Subcutaneous adipose tissue (tissue), 4 donors: Measurements from ENCODE around the gene IGF2BP2. TPM values are rescaled to one million over a fixed set of nuclear protein-coding genes. Genes with fewer than 3 reads are reported as not detected.

Experiments
- total RNA-seq, 4 donors: library from RNA; depleted of rRNA; stranded (reverse); fragments of >200 nt; gene quantifications; one replicate each; pipeline ENCODE4 v1.1.0, GENCODE V29; 2016
- TF ChIP-seq, protein P1 (sequence below): fragments of 450-650 bp; IDR thresholded peaks from one replicate; pipeline ENCODE4 v1.5.1; 2016; ENCODE audit warnings: low read depth, mild to moderate bottlenecking, control low read depth, antibody characterized with exemption, moderate library complexity

Gene IGF2BP2
- total RNA-seq, 4 donors from 2014 or later = 11.3 to 30.0 (median 26.9) TPM

DNA sequence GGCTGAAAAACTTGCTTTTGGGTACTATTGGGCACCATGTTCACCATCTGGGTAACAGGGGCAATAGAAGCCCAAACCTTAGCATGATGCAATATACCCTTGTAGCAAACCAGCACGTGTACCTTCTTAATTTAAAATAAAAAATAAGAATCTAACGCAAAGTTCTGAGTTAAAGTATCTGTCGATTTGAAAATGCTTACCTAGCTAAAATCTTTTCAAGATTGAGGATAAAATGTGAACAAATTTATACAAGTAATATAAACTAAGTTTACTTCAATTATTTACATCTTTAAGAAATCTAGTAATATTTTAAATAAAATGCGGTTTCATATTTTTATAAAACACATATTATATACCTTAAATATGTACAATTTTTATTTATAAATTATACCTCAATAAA lies 38.1 kb upstream of the IGF2BP2 start:
- TF ChIP-seq, protein P1, sequence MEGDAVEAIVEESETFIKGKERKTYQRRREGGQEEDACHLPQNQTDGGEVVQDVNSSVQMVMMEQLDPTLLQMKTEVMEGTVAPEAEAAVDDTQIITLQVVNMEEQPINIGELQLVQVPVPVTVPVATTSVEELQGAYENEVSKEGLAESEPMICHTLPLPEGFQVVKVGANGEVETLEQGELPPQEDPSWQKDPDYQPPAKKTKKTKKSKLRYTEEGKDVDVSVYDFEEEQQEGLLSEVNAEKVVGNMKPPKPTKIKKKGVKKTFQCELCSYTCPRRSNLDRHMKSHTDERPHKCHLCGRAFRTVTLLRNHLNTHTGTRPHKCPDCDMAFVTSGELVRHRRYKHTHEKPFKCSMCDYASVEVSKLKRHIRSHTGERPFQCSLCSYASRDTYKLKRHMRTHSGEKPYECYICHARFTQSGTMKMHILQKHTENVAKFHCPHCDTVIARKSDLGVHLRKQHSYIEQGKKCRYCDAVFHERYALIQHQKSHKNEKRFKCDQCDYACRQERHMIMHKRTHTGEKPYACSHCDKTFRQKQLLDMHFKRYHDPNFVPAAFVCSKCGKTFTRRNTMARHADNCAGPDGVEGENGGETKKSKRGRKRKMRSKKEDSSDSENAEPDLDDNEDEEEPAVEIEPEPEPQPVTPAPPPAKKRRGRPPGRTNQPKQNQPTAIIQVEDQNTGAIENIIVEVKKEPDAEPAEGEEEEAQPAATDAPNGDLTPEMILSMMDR = no peak

DNA sequence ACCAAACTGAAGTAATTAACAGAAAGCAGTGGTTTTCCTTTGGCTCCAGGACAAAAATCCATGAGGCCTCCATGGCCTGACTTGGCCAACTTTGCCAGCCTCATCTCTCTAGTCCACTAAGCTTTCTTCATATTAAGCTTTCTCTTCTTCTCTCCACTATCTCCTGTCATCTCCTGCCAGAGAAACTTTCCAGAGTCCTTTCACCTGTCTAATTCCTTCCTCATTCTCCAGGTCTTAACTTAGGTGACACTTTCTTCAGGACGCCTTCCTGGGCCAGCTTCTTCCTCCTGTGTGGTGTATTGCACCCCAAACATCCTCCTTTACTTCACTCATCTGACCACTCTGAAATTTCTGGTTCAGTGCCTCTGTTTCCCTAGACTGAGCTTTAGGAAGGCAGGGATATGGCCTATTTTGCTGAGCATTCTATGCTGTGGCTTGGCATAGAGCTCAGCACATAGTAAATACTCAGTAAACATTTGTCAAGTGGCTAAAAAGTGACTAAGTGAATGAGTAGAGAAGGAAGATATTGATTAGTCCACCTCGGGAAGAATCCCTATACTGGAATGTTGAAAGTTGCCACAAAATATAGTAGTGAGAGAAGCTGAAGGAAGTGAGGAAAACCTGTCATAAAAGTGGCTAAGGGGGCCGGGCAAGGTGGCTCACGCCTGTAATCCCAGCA lies 34.6 kb upstream of the IGF2BP2 start:
- TF ChIP-seq, protein P1 = no peak

DNA sequence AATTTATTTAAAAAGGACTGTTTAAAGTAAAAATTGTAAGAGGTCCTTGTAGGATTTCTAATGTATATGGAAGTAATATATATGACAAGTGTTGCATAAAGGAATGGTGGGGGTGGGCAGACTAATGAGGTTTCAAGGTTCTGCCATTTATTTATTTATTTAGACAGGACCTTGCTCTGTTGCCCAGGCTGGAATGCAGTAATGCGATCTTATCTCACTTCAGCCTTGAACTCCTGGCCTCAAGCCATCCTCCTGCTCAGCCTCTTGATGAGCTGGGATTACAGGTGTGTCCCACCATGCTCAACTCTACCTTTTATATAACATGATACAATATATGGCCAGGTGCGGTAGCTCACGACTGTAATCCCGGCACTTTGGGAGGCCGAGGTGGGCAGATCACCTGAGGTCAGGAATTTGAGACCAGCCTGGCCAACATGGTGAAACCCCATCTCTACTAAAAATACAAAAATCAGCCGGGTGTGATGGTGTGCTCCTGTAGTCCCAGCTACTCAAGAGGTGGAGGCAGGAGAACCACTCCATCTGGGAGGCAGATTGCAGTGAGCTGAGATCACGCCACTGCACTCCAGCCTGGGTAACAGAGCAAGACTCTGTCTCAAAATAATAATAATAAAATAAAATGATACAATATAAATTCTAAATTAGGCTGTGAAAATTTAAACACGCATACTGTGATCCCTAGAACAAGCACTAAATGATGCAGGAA lies 33.8 kb upstream of the IGF2BP2 start:
- TF ChIP-seq, protein P1 = no peak

DNA sequence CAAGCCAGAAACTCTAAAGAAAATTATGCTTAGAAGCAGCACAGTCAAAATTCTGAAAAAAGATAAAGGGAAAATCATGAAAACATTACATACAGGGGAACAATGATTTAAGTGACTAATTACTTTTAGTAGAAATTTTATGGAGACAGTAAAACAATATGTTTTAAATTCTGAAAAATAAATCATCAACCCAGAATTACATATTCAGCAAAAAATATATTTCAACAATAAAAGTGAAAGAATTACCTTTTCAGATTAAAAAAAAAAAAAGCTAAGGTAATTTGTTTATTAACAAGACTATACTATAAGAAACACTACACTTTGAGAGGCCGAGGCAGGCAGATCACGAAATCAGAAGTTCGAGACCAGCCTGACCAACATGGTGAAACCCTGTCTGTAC lies 32.4 kb upstream of the IGF2BP2 start:
- TF ChIP-seq, protein P1 = no peak

DNA sequence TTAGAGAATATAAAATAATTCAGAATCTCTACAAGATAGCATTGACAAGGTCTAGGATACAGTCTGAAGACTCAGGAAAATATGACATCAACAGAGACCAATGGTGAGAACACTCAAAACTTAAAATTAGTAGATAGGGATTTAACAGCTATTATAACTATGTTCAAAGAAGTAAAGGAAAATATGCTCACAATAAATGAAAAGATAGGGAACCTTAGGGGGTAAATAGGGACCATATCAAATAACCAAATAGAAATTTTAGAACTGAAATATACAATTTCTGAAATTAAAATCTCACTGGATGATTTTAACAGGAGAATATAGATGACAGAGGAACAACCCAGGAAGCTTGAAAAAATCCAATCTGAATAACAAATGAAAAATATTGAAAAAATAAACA lies 31.8 kb upstream of the IGF2BP2 start:
- TF ChIP-seq, protein P1 = no peak

DNA sequence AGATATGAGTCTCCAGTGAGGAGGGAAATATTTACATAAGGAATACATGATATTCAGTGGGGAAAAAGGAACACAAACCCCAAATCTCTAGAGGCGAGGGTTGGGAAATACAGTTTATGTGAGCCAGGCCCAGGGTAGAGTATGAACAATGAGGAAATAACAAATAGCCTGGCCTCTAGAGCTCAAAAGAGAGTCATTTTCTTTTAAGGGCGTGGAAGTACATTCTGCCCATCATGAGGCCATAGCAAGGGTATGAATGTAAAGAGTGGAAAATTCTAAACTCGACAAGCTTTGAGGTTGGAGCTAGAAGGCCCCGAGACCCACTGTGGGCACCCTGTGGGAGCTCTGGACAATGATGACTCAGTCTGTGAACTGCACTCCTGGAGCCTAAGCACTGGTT lies 27.8 kb upstream of the IGF2BP2 start:
- TF ChIP-seq, protein P1 = no peak

DNA sequence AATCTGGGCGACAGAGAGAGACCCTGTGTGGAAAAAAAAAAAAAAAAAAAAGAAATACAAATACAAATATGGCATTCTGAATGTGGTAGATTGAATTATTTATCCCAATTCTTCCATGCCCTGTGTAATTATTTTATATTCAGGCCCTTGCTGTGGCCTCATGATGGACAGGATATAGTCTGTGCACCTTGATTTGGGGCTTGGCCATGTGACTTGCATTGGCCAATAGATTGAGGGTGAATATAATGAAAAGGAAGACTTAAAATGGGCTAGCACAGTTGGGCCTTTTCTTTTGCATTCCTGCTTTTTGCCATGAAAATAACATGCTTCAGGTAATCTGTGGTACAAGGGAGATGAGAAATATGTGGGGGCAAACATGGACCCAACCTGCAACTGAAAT lies 27.1 kb upstream of the IGF2BP2 start:
- TF ChIP-seq, protein P1 = no peak
